Endothelial cell of umbilical vein (primary cell): ENCODE data around the gene LPAR3.

Experiments used
- CTCF ChIP-seq, 2 donors: IDR thresholded peaks; 1 replicate in 1 of 2; 2 replicates in 1 of 2; pipeline ENCODE4 v1.5.1; 2011; ENCODE audit warnings: low read length in 2 of 2, mild to moderate bottlenecking in 2 of 2, moderate library complexity in 2 of 2, control low read depth in 1 of 2, inconsistent platforms in 1 of 2, low read depth in 1 of 2; ENCODE audit not compliant: insufficient read depth in 1 of 2; ENCODE audit errors: extremely low read depth in 1 of 2
- EZH2 ChIP-seq: IDR thresholded peaks from 2 replicates; pipeline ENCODE4 v1.6.1; 2012; ENCODE audit warnings: borderline replicate concordance, low read depth, mild to moderate bottlenecking, moderate library complexity, low read length, inconsistent platforms; ENCODE audit not compliant: severe bottlenecking
- FOS ChIP-seq: IDR thresholded peaks from 2 replicates; pipeline ENCODE4 v1.6.1; 2011; ENCODE audit warnings: mild to moderate bottlenecking, low read length, moderate library complexity, borderline replicate concordance; ENCODE audit not compliant: insufficient read depth
- GATA2 ChIP-seq: IDR thresholded peaks from 2 replicates; pipeline ENCODE4 v1.7.0; 2011; ENCODE audit warnings: low read depth, mild to moderate bottlenecking, moderate library complexity, mixed read lengths, low read length; ENCODE audit not compliant: insufficient read length, insufficient read depth
- JUN ChIP-seq: IDR thresholded peaks from 2 replicates; pipeline ENCODE4 v1.6.1; 2011; ENCODE audit warnings: borderline replicate concordance, low read depth; ENCODE audit not compliant: insufficient read length, insufficient read depth
- MAX ChIP-seq: IDR thresholded peaks from 2 replicates; pipeline ENCODE4 v1.6.1; 2011; ENCODE audit not compliant: insufficient read depth, insufficient read length
- MYC ChIP-seq: IDR thresholded peaks from one replicate; pipeline ENCODE4 v1.6.1; 2011; ENCODE audit warnings: mild to moderate bottlenecking, low read depth, low read length
- POLR2A ChIP-seq: IDR thresholded peaks from 2 replicates; pipeline ENCODE4 v1.6.1; 2012; ENCODE audit warnings: low read depth, mild to moderate bottlenecking, control low read depth, low read length
- POLR2AphosphoS5 ChIP-seq: IDR thresholded peaks from 2 replicates; pipeline ENCODE4 v1.6.1; 2012; ENCODE audit warnings: low read depth, mild to moderate bottlenecking, control low read depth, low read length, moderate library complexity; ENCODE audit not compliant: insufficient read depth

- TF ChIP-seq EZH2: no peak
- no peak for TF ChIP-seq MAX
- no peak for TF ChIP-seq POLR2A
- TF ChIP-seq POLR2AphosphoS5: no peak
- TF ChIP-seq CTCF (IDR thresholded peaks at IDR 0.05; ENCODE audit: extremely low read depth in 1 of 2, insufficient read depth in 1 of 2, low read depth in 1 of 2, low read length in 2 of 2): no peak
- TF ChIP-seq MYC: no peak
- TF ChIP-seq GATA2: no peak
- TF ChIP-seq FOS: no peak
- TF ChIP-seq JUN: no peak
These were observed 30.9 kb downstream of the LPAR3 start for GRCh38 chr1:84861988-84862644.
